ENCODE data around the gene MAMDC4. TPM values are rescaled to one million over a fixed set of nuclear protein-coding genes. Genes with fewer than 3 reads are reported as not detected.

MAMDC4 gene
- total RNA-seq, 1 experiment from 2014 or later, result 17.3 TPM

GRCh38 chr9:136828474-136829140 lies 23.5 kb upstream of the MAMDC4 start:
- DNase-seq (ENCODE audit: low read depth, low spot score) (no peak), ATAC-seq (no peak)
- H3K9me2 ChIP-seq (ENCODE audit: insufficient read depth), result no peaks in the 10 kb centered on the region
- H3K4me1 ChIP-seq (ENCODE audit: control insufficient read depth in 1 of 2, insufficient read depth in 2 of 2, low read length in 2 of 2), result no peaks in the 10 kb centered on the region
- CTCF ChIA-PET, result interaction anchor here (1.1 kb wide), 1 partner anchor 15 kb away, joined by 4 read pairs; no protein-coding TSS in a partner anchor
- BruUV-seq (replicated peaks), result no TSS peak
- no peak overlapping the region for H2AFZ ChIP-seq (ENCODE audit: low read depth, low read length, poor library complexity, severe bottlenecking)
- H3K4me3 ChIP-seq (replicated peaks in 1 of 2; ENCODE audit: low read depth in 1 of 2, low read length in 2 of 2), result no peak overlapping the region
- no peaks in the 10 kb centered on the region for H4K20me1 ChIP-seq (ENCODE audit: insufficient read depth)
- no peak for TF ChIP-seq YY1 (IDR thresholded peaks at IDR 0.05; ENCODE audit: extremely low read depth, insufficient replicate concordance, low read depth, low read length)
- TF ChIP-seq POLR2AphosphoS5 (IDR thresholded peaks at IDR 0.05; ENCODE audit: low read depth, low read length), result no peak
- no peak for TF ChIP-seq SRF (IDR thresholded peaks at IDR 0.05; ENCODE audit: low read depth)
- TF ChIP-seq ELF1 (IDR thresholded peaks at IDR 0.05; ENCODE audit: borderline replicate concordance, low read depth), result no peak
- TF ChIP-seq FOSL1 (IDR thresholded peaks at IDR 0.05; ENCODE audit: low read depth), result no peak
- TF ChIP-seq, protein P1, sequence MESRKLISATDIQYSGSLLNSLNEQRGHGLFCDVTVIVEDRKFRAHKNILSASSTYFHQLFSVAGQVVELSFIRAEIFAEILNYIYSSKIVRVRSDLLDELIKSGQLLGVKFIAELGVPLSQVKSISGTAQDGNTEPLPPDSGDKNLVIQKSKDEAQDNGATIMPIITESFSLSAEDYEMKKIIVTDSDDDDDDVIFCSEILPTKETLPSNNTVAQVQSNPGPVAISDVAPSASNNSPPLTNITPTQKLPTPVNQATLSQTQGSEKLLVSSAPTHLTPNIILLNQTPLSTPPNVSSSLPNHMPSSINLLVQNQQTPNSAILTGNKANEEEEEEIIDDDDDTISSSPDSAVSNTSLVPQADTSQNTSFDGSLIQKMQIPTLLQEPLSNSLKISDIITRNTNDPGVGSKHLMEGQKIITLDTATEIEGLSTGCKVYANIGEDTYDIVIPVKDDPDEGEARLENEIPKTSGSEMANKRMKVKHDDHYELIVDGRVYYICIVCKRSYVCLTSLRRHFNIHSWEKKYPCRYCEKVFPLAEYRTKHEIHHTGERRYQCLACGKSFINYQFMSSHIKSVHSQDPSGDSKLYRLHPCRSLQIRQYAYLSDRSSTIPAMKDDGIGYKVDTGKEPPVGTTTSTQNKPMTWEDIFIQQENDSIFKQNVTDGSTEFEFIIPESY (IDR thresholded peaks at IDR 0.05; ENCODE audit: extremely low read depth, insufficient replicate concordance, low read length), result no peak
- TF ChIP-seq CTCF (IDR thresholded peaks at IDR 0.05 in 2 of 3, conservative IDR thresholded peaks at IDR 0.05 in 1 of 3; ENCODE audit: borderline replicate concordance in 1 of 3, insufficient read depth in 1 of 3, low read depth in 2 of 3, low read length in 2 of 3), result no peak
- TF ChIP-seq RAD21 (IDR thresholded peaks at IDR 0.05; ENCODE audit: low read depth), result no peak
- TF ChIP-seq MAX (IDR thresholded peaks at IDR 0.05), result no peak
- no peak for TF ChIP-seq ZFX (IDR thresholded peaks at IDR 0.05)
- TF ChIP-seq, protein P2, sequence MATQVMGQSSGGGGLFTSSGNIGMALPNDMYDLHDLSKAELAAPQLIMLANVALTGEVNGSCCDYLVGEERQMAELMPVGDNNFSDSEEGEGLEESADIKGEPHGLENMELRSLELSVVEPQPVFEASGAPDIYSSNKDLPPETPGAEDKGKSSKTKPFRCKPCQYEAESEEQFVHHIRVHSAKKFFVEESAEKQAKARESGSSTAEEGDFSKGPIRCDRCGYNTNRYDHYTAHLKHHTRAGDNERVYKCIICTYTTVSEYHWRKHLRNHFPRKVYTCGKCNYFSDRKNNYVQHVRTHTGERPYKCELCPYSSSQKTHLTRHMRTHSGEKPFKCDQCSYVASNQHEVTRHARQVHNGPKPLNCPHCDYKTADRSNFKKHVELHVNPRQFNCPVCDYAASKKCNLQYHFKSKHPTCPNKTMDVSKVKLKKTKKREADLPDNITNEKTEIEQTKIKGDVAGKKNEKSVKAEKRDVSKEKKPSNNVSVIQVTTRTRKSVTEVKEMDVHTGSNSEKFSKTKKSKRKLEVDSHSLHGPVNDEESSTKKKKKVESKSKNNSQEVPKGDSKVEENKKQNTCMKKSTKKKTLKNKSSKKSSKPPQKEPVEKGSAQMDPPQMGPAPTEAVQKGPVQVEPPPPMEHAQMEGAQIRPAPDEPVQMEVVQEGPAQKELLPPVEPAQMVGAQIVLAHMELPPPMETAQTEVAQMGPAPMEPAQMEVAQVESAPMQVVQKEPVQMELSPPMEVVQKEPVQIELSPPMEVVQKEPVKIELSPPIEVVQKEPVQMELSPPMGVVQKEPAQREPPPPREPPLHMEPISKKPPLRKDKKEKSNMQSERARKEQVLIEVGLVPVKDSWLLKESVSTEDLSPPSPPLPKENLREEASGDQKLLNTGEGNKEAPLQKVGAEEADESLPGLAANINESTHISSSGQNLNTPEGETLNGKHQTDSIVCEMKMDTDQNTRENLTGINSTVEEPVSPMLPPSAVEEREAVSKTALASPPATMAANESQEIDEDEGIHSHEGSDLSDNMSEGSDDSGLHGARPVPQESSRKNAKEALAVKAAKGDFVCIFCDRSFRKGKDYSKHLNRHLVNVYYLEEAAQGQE (IDR thresholded peaks at IDR 0.05; ENCODE audit: low read depth), result no peak
- TF ChIP-seq POLR2A (IDR thresholded peaks at IDR 0.05; ENCODE audit: borderline replicate concordance, extremely low read depth, insufficient read depth, insufficient read length), result no peak
- TF ChIP-seq CEBPB (IDR thresholded peaks at IDR 0.05; ENCODE audit: low read depth), result no peak
- TF ChIP-seq ZNF274 (IDR thresholded peaks at IDR 0.05; ENCODE audit: low read depth, low read length), result no peak
- TF ChIP-seq EZH2phosphoT487 (IDR thresholded peaks at IDR 0.05; ENCODE audit: borderline replicate concordance), result no peak
- TF ChIP-seq SIN3A (IDR thresholded peaks at IDR 0.05; ENCODE audit: low read depth), result no peak
- TF ChIP-seq SP1 (IDR thresholded peaks at IDR 0.05; ENCODE audit: low read depth), result no peak
- no peak overlapping the region for H3K4me2 ChIP-seq (ENCODE audit: low read length)
- intact Hi-C loops (cut with micrococcal nuclease), result no loop called here
- no peaks in the 10 kb centered on the region for H3K79me2 ChIP-seq (ENCODE audit: insufficient read depth, low read length)
- no peak overlapping the region for H3K9ac ChIP-seq (ENCODE audit: low read length)
- H3K9me3 ChIP-seq (ENCODE audit: control insufficient read depth in 1 of 2, insufficient read depth in 1 of 2, low read depth in 1 of 2, low read length in 2 of 2), result no peaks in the 10 kb centered on the region
- POLR2A ChIA-PET, result no interaction called here
- no peak overlapping the region for H3K27ac ChIP-seq (ENCODE audit: low read depth, low read length)
- H3K36me3 ChIP-seq (ENCODE audit: control insufficient read depth in 1 of 2, insufficient read depth in 2 of 2, low read length in 2 of 2), result peaks cover 11 to 13% of the 10 kb centered on the region in 2 experiments
- RAD21 ChIA-PET (ENCODE audit: low non-redundant PET in 1 of 2, low total read pairs in 2 of 2, uncharacterized antibody in 2 of 2, unreplicated experiment in 2 of 2), result no interaction called here
- no peaks in the 10 kb centered on the region for H3K27me3 ChIP-seq (ENCODE audit: insufficient read depth, low read length)
